IPS-20b (cell line): ENCODE measurements around the gene HPS4.
"Not testable (repeated sequence)": the region's sequence is repeated elsewhere in the genome, so short reads cannot be mapped to it uniquely, and the experiment has no call there.

ENCODE experiments used
- H3K27ac ChIP-seq: one replicate; pipeline ENCODE4 v1.5.1; 2013; ENCODE audit warnings: low read length
- H3K27me3 ChIP-seq: 2 replicates; pipeline ENCODE4 v1.6.1; 2013; ENCODE audit warnings: mild to moderate bottlenecking, low read length, inconsistent platforms; ENCODE audit not compliant: insufficient read depth
- H3K36me3 ChIP-seq: 2 replicates; pipeline ENCODE4 v1.6.1; 2013; ENCODE audit warnings: low read depth, mild to moderate bottlenecking, inconsistent platforms, low read length, moderate library complexity; ENCODE audit not compliant: insufficient read depth
- H3K4me1 ChIP-seq: 2 replicates; pipeline ENCODE4 v1.6.1; 2013; ENCODE audit warnings: mild to moderate bottlenecking, control low read depth, inconsistent platforms, low read length, moderate library complexity; ENCODE audit not compliant: insufficient read depth
- H3K4me3 ChIP-seq: 2 replicates; pipeline ENCODE4 v1.5.1; 2013; ENCODE audit warnings: mild to moderate bottlenecking, low read length, inconsistent platforms
- H3K9ac ChIP-seq: 2 replicates; pipeline ENCODE4 v1.6.1; 2013; ENCODE audit warnings: low read depth, mild to moderate bottlenecking, inconsistent platforms, low read length, moderate library complexity
- H3K9me3 ChIP-seq: 2 replicates; pipeline ENCODE4 v1.6.1; 2013; ENCODE audit warnings: mild to moderate bottlenecking, low read depth, low read length, inconsistent platforms; ENCODE audit not compliant: insufficient read depth

Gene HPS4

GRCh38 chr22:26483439-26484359 is at the start of gene HPS4, which contains the start of gene SRRD:
Gene HPS4 (minus strand): TSS chr22:26483783. CDS start chr22:26481762, 2,021 bp downstream.
Gene SRRD (plus strand): TSS chr22:26483877. CDS start chr22:26483891, 14 bp downstream.
- Histone ChIP-seq H3K36me3 (peaks cover 60% of the 10 kb centered on the region), H3K27ac (peak within 1 kb of the TSS; percentile 90), H3K9ac (peak within 1 kb of the TSS; percentile 93), H3K27me3 (no peaks in the 10 kb centered on the region), H3K4me3 (peak within 1 kb of the TSS; percentile 99), H3K9me3 (no peaks in the 10 kb centered on the region), H3K4me1 (peaks cover 10% of the 10 kb centered on the region; the same call in 1 of the 2 replicates)

DNA sequence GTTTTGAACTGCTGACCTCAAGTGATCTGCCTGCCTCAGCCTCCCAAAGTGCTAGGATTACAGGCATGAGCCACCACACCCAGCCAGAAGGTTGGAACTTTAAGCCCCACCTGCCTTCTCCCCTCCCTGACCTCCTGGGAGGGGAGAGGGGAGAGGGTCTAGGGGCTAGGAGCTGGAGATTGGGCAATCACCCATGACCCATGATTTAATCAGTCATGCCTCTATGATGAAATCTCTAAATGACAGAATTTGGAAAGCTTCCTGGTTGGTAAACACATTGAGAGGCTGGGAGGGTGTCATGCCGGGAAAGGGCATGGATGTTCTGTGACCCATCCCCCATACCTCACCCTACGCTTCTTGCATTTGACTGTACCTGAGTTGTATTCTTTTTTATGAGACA is 45.8 kb upstream of the HPS4 start:
- Histone ChIP-seq H3K36me3 (peaks cover 83% of the 10 kb centered on the region), H3K9ac (no peak overlapping the region), H3K9me3 (no peaks in the 10 kb centered on the region), H3K27ac (no peak overlapping the region), H3K4me3 (no peak overlapping the region), H3K4me1 (no peaks in the 10 kb centered on the region), H3K27me3 (no peaks in the 10 kb centered on the region)

GRCh38 chr22:26528518-26528917 is 44.9 kb upstream of the HPS4 start:
- peaks cover 87% of the 10 kb centered on the region for H3K36me3 ChIP-seq

DNA sequence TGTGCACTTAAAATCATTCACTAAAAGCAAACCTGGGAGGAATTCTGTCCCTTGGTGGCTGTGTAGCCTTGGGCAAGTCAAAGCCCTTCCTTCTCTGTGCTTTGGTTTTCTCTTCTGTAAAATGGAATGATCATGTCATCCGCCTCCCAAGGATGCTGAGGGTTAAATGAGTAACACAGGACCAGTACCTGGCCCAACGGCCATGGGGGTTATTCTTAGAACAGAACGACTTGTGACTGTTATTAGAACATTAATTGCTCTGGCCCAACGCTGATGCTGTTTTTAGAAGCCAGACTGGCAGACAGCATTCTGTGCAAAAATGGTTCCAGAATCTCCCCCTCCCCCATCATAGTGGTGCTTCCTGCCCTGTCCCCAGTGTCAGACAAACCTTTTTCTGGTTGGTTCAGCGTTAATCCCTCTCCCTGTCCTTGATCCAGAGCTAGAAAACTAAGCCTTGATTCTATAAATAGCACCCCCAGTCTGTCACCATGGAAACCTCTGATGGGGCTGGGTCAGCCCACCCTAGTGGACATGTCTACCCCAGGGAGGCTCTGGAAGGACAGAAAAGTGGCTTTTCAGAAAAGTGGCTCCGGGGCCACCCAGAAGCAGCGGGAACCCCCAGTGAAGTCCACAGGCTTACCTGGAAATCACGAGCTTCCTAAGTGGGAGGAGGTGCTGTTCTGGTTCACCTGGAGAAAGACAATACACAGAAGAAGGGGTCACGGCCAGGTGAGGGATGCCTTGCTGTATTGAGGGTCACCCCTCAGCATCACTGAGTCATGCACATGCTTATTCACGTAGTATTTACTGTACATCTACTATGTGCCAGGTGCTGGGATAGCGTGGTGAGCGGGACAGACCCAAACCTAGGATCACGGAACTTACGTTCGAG is 44.2 kb upstream of the HPS4 start:
- no peaks in the 10 kb centered on the region for H3K27me3 ChIP-seq
- H3K9me3 ChIP-seq = no peaks in the 10 kb centered on the region
- no peak overlapping the region for H3K27ac ChIP-seq
- no peak overlapping the region for H3K4me3 ChIP-seq
- no peaks in the 10 kb centered on the region for H3K4me1 ChIP-seq
- no peak overlapping the region for H3K9ac ChIP-seq
- H3K36me3 ChIP-seq = peaks cover 84% of the 10 kb centered on the region

More at GRCh38 chr22:26528518-26528917, 44.9 kb upstream of the HPS4 start:
- not testable (repeated sequence) for H3K4me3 ChIP-seq, H3K27me3 ChIP-seq, H3K4me1 ChIP-seq, H3K9me3 ChIP-seq, H3K9ac ChIP-seq, H3K27ac ChIP-seq

- no peaks in the 10 kb centered on the region for H3K4me1 ChIP-seq
- H3K9ac ChIP-seq = no peak overlapping the region
- no peak overlapping the region for H3K27ac ChIP-seq
- H3K9me3 ChIP-seq = no peaks in the 10 kb centered on the region
- peaks cover 78% of the 10 kb centered on the region for H3K36me3 ChIP-seq
- H3K4me3 ChIP-seq = no peak overlapping the region
- H3K27me3 ChIP-seq = no peaks in the 10 kb centered on the region
These were observed 43.6 kb upstream of the HPS4 start for GRCh38 chr22:26527167-26527566.

DNA sequence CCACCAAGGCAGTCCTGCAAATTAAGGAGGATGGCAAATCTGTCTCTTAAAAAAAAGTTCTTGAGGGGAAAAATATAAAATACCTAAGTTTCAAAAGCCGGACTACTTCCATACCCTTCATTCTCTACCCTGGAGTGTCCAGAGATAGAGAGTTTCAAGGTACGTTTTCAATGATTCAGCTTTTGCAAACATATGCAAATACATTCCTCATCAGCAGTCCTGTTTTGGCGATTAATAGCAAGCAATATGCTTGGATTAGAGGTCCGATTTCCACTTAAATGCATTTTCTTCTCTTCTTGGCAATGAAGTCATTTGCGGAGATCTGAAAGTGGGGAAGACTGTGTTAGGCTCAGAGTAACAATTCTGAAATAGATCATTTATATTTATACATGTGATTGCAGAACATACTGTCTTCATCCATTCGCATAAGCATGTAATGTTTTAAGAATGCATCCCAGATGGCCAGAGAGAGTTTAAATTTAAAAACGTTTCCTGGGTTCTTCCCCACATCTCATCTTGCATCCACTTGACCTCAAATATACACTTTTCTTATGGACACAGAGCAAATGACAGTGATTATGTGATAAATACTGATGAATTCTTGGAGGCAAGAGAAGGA is 42.5 kb upstream of the HPS4 start:
- no peaks in the 10 kb centered on the region for H3K27me3 ChIP-seq
- H3K9me3 ChIP-seq = no peaks in the 10 kb centered on the region
- no peak overlapping the region for H3K27ac ChIP-seq
- no peak overlapping the region for H3K9ac ChIP-seq
- H3K4me1 ChIP-seq = no peaks in the 10 kb centered on the region
- no peak overlapping the region for H3K4me3 ChIP-seq
- H3K36me3 ChIP-seq = peaks cover 68% of the 10 kb centered on the region

- no peak overlapping the region for H3K27ac ChIP-seq
These were observed 41.3 kb upstream of the HPS4 start for GRCh38 chr22:26524870-26525269.

GRCh38 chr22:26522592-26522991 is 39.0 kb upstream of the HPS4 start:
- no peaks in the 10 kb centered on the region for H3K4me1 ChIP-seq
- no peak overlapping the region for H3K9ac ChIP-seq
- no peaks in the 10 kb centered on the region for H3K27me3 ChIP-seq
- no peaks in the 10 kb centered on the region for H3K9me3 ChIP-seq
- no peak overlapping the region for H3K4me3 ChIP-seq
- H3K36me3 ChIP-seq = peaks cover 39% of the 10 kb centered on the region
- no peak overlapping the region for H3K27ac ChIP-seq

More at GRCh38 chr22:26524870-26525269, 41.3 kb upstream of the HPS4 start:
- H3K4me1 ChIP-seq = no peaks in the 10 kb centered on the region
- H3K36me3 ChIP-seq = peaks cover 60% of the 10 kb centered on the region
- H3K9me3 ChIP-seq = no peaks in the 10 kb centered on the region
- H3K27me3 ChIP-seq = no peaks in the 10 kb centered on the region
- H3K9ac ChIP-seq = no peak overlapping the region
- no peak overlapping the region for H3K4me3 ChIP-seq

DNA sequence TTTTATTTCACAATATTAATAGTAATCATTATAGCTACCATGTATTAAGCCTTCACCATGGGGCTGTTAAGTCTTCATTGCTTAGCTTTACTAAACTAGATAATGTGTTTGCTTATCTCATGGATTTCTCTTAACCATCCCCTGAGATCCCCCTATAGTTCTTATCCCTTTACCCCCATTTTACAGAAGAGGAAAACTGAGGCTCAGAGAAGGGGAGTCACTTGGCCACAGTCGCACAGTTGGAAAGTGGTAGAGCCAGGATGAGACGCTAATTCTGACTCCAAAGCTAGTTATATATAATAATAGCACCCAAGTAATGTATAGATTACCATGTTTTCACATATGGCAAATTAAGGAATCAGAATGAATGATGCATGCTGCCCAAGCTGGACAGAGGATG is 38.4 kb upstream of the HPS4 start:
- peaks cover 33% of the 10 kb centered on the region for H3K36me3 ChIP-seq
- no peaks in the 10 kb centered on the region for H3K9me3 ChIP-seq
- no peak overlapping the region for H3K27ac ChIP-seq
- no peak overlapping the region for H3K9ac ChIP-seq
- H3K4me1 ChIP-seq = no peaks in the 10 kb centered on the region
- no peak overlapping the region for H3K4me3 ChIP-seq
- no peaks in the 10 kb centered on the region for H3K27me3 ChIP-seq

DNA sequence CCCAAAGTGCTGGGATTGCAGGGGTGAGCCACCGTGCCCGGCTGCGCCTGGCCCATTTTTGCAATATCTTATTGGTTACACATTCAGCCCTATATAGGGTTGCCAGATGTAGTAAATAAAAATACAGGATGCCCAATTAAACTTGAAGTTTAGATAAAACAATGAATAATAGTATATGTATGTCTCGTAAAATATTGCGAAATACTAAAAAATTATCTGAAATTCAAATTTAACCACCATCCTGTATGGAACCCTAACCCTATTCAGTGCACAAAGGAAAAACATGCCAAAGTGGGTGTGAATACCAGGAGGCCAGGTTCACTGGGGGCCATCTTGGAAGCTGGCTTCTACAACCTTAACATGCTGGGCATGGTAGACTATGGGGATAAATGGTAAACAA is 33.8 kb upstream of the HPS4 start:
- Histone ChIP-seq H3K36me3 (no peaks in the 10 kb centered on the region), H3K4me3 (no peak overlapping the region), H3K9ac (no peak overlapping the region), H3K27ac (no peak overlapping the region), H3K4me1 (peaks cover 6% of the 10 kb centered on the region; the same call in 1 of the 2 replicates), H3K27me3 (no peaks in the 10 kb centered on the region), H3K9me3 (no peaks in the 10 kb centered on the region)

GRCh38 chr22:26516503-26516902 is 32.9 kb upstream of the HPS4 start:
- H3K4me1 ChIP-seq = peaks cover 7% of the 10 kb centered on the region
- no peak overlapping the region for H3K9ac ChIP-seq
- no peaks in the 10 kb centered on the region for H3K9me3 ChIP-seq
- no peaks in the 10 kb centered on the region for H3K27me3 ChIP-seq
- no peak overlapping the region for H3K27ac ChIP-seq
- no peaks in the 10 kb centered on the region for H3K36me3 ChIP-seq
- no peak overlapping the region for H3K4me3 ChIP-seq
